Measurements from ENCODE around the gene PDE4B. TPM values are rescaled to one million over a fixed set of nuclear protein-coding genes. Genes with fewer than 3 reads are reported as not detected.
A peak's percentile ranks its signal among the peaks of the same experiment; 100 is the strongest.

PDE4B gene
- polyA plus RNA-seq, 1 donor from 2014 or later, result 135 TPM

- H3K27ac ChIP-seq (ENCODE audit: low read length), result no peak overlapping the region
- H3K27me3 ChIP-seq (ENCODE audit: insufficient read depth, low read depth, low read length), result no peaks in the 10 kb centered on the region
- no peaks in the 10 kb centered on the region for H3K9me3 ChIP-seq (ENCODE audit: low read length)
- no peak overlapping the region for H3K4me3 ChIP-seq (ENCODE audit: low read length)
- no peak overlapping the region for H3K4me2 ChIP-seq (ENCODE audit: low read length)
- no peaks in the 10 kb centered on the region for H3K9me2 ChIP-seq (ENCODE audit: insufficient read depth, low read length)
- TF ChIP-seq MXI1 (conservative IDR thresholded peaks at IDR 0.05; ENCODE audit: poor library complexity, severe bottlenecking) (no peak), POLR2AphosphoS5 (IDR thresholded peaks at IDR 0.05) (no peak), TAF1 (IDR thresholded peaks at IDR 0.05; ENCODE audit: low read depth) (no peak), RAD21 (conservative IDR thresholded peaks at IDR 0.05) (no peak), SMC3 (conservative IDR thresholded peaks at IDR 0.05; ENCODE audit: poor library complexity) (no peak), EZH2 (IDR thresholded peaks at IDR 0.05; ENCODE audit: borderline replicate concordance, insufficient read depth, low read length, poor library complexity, severe bottlenecking) (no peak), REST (IDR thresholded peaks at IDR 0.05; ENCODE audit: borderline replicate concordance) (no peak)
- H3K9ac ChIP-seq (ENCODE audit: low read length), result no peak overlapping the region
- H3F3A ChIP-seq (ENCODE audit: insufficient read depth, low read length, poor library complexity, severe bottlenecking), result no peaks in the 10 kb centered on the region
- H4K20me1 ChIP-seq (ENCODE audit: insufficient read depth), result no peaks in the 10 kb centered on the region
- H3K36me3 ChIP-seq (ENCODE audit: insufficient read depth, low read length), result no peaks in the 10 kb centered on the region
- H3K79me2 ChIP-seq (replicated peaks; ENCODE audit: insufficient read depth, low read length), result no peaks in the 10 kb centered on the region
- H2AFZ ChIP-seq (ENCODE audit: low read depth, low read length), result no peak overlapping the region
These were observed 22.1 kb downstream of the PDE4B start for GRCh38 chr1:65814752-65815151.

- H3K27ac ChIP-seq (ENCODE audit: low read length), result peak overlapping the region; percentile 19
- H3K9me2 ChIP-seq (ENCODE audit: insufficient read depth, low read length), result no peaks in the 10 kb centered on the region
- no peaks in the 10 kb centered on the region for H3K36me3 ChIP-seq (ENCODE audit: insufficient read depth, low read length)
- no peak overlapping the region for H3K4me2 ChIP-seq (ENCODE audit: low read length)
- no peak overlapping the region for H2AFZ ChIP-seq (ENCODE audit: low read depth, low read length)
- no peak for TF ChIP-seq RAD21 (conservative IDR thresholded peaks at IDR 0.05)
- TF ChIP-seq EP300 (conservative IDR thresholded peaks at IDR 0.05; ENCODE audit: poor library complexity, severe bottlenecking), result no peak
- TF ChIP-seq EZH2 (IDR thresholded peaks at IDR 0.05; ENCODE audit: borderline replicate concordance, insufficient read depth, low read length, poor library complexity, severe bottlenecking), result no peak
- TF ChIP-seq CTCF (IDR thresholded peaks at IDR 0.05; ENCODE audit: poor library complexity, severe bottlenecking), result no peak
- TF ChIP-seq SMC3 (conservative IDR thresholded peaks at IDR 0.05; ENCODE audit: poor library complexity), result no peak
- no peak for TF ChIP-seq REST (IDR thresholded peaks at IDR 0.05; ENCODE audit: borderline replicate concordance)
- no peak for TF ChIP-seq POLR2AphosphoS5 (IDR thresholded peaks at IDR 0.05)
- no peak for TF ChIP-seq MXI1 (conservative IDR thresholded peaks at IDR 0.05; ENCODE audit: poor library complexity, severe bottlenecking)
- TF ChIP-seq TAF1 (IDR thresholded peaks at IDR 0.05; ENCODE audit: low read depth), result no peak
- no peak overlapping the region for H3K9ac ChIP-seq (ENCODE audit: low read length)
- H3K9me3 ChIP-seq (ENCODE audit: low read length), result no peaks in the 10 kb centered on the region
- no peaks in the 10 kb centered on the region for H3K27me3 ChIP-seq (ENCODE audit: insufficient read depth, low read depth, low read length)
- H3K4me3 ChIP-seq (ENCODE audit: low read length), result no peak overlapping the region
- H4K20me1 ChIP-seq (ENCODE audit: insufficient read depth), result no peaks in the 10 kb centered on the region
- no peaks in the 10 kb centered on the region for H3K79me2 ChIP-seq (replicated peaks; ENCODE audit: insufficient read depth, low read length)
- H3F3A ChIP-seq (ENCODE audit: insufficient read depth, low read length, poor library complexity, severe bottlenecking), result no peaks in the 10 kb centered on the region
These were observed 25.2 kb downstream of the PDE4B start for GRCh38 chr1:65817891-65818290.

Data from neural cell (in vitro differentiated cells).